ENCODE results near the gene CST4.
A peak's percentile ranks its signal among the peaks of the same experiment; 100 is the strongest.

Gene CST4

DNA sequence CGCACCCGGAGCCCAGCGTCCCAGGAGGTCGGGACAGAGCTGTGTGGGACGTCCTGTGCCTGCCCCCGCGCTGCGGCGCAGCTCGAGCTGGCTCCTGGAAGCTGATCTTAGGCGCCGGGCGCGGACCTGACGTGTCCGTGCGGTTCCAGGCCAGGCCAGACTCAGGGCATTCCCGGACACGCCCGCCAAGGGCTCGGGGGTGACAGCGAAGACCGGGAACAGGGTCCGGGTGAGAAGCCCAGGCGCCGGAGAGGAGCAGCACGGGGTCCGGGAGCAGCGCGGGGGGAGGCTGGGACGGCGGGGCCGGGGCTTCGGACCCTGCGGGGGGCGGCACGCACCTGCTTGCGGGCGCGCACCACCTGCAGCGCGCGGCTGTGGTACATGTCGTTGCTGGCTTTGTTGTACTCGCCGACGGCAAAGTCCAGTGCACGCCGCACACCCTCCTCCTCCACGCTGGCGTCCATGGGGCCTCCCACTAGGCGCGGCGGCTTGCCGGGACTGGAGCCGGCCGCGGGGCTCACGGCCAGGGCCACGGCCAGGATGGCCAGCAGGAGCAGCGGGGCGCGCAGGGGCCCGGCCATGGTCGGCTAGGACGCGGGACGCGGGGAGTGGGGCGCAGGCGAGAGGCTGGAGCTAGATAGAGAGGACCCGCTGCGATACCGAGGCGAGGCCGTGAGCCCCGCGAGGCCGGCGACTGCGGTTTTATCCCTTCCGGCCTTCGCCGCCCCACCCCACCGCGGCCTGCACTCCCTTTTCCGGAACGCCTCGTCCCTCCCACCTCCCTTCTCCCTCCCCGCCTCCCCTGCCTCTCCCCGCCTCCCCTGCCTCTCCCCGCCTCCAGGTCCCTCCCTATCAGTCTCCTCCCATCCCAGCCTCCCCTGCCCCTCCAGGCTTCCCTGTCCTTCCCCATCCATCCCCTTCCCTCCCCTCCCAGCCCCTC is 51.3 kb downstream of the CST4 start, which contains the start of gene CST3 (continued):
- TF ChIP-seq ZNF488 (tag by site-specific recombination; IDR thresholded peaks at IDR 0.05) (no peak), ZBTB44 (tag by site-specific recombination; IDR thresholded peaks at IDR 0.05) (no peak), ZNF121 (tag by site-specific recombination; IDR thresholded peaks at IDR 0.05) (no peak), ZNF37A (tag by site-specific recombination; IDR thresholded peaks at IDR 0.05) (0 out of 2 replicates have a peak, but pooled peaks have one; percentile 23), OSR2 (tag by site-specific recombination; IDR thresholded peaks at IDR 0.05) (no peak), ZNF223 (tag by site-specific recombination; IDR thresholded peaks at IDR 0.05) (peak; percentile 75), ZNF248 (tag by site-specific recombination; IDR thresholded peaks at IDR 0.05) (no peak), REPIN1 (tag by site-specific recombination; IDR thresholded peaks at IDR 0.05; ENCODE audit: low read depth) (no peak), ZNF416 (tag by site-specific recombination; IDR thresholded peaks at IDR 0.05) (no peak), ZNF621 (tag by site-specific recombination; IDR thresholded peaks at IDR 0.05) (no peak), ZBTB11 (tag by site-specific recombination; conservative IDR thresholded peaks at IDR 0.05; ENCODE audit: low read depth) (peak; percentile 42), INSM2 (tag by site-specific recombination; IDR thresholded peaks at IDR 0.05) (no peak), SCRT2 (tag by site-specific recombination; IDR thresholded peaks at IDR 0.05) (no peak), ZNF473 (tag by site-specific recombination; IDR thresholded peaks at IDR 0.05) (no peak), ZBTB8A (tag by site-specific recombination; IDR thresholded peaks at IDR 0.05) (peak; percentile 36; the same call in 1 of the 2 replicates)
- TF ChIP-seq, protein P1, sequence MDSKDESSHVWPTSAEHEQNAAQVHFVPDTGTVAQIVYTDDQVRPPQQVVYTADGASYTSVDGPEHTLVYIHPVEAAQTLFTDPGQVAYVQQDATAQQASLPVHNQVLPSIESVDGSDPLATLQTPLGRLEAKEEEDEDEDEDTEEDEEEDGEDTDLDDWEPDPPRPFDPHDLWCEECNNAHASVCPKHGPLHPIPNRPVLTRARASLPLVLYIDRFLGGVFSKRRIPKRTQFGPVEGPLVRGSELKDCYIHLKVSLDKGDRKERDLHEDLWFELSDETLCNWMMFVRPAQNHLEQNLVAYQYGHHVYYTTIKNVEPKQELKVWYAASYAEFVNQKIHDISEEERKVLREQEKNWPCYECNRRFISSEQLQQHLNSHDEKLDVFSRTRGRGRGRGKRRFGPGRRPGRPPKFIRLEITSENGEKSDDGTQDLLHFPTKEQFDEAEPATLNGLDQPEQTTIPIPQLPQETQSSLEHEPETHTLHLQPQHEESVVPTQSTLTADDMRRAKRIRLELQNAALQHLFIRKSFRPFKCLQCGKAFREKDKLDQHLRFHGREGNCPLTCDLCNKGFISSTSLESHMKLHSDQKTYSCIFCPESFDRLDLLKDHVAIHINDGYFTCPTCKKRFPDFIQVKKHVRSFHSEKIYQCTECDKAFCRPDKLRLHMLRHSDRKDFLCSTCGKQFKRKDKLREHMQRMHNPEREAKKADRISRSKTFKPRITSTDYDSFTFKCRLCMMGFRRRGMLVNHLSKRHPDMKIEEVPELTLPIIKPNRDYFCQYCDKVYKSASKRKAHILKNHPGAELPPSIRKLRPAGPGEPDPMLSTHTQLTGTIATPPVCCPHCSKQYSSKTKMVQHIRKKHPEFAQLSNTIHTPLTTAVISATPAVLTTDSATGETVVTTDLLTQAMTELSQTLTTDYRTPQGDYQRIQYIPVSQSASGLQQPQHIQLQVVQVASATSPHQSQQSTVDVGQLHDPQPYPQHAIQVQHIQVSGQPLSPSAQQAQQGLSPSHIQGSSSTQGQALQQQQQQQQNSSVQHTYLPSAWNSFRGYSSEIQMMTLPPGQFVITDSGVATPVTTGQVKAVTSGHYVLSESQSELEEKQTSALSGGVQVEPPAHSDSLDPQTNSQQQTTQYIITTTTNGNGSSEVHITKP (tag by site-specific recombination; IDR thresholded peaks at IDR 0.05): no peak
- TF ChIP-seq, protein P2, sequence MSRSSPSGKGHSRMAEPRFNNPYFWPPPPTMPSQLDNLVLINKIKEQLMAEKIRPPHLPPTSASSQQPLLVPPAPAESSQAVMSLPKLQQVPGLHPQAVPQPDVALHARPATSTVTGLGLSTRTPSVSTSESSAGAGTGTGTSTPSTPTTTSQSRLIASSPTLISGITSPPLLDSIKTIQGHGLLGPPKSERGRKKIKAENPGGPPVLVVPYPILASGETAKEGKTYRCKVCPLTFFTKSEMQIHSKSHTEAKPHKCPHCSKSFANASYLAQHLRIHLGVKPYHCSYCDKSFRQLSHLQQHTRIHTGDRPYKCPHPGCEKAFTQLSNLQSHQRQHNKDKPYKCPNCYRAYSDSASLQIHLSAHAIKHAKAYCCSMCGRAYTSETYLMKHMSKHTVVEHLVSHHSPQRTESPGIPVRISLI (tag by site-specific recombination; IDR thresholded peaks at IDR 0.05): no peak

Data from HEK293 (cell line).